Measurements from ENCODE around the gene LDLRAD4.

DNA sequence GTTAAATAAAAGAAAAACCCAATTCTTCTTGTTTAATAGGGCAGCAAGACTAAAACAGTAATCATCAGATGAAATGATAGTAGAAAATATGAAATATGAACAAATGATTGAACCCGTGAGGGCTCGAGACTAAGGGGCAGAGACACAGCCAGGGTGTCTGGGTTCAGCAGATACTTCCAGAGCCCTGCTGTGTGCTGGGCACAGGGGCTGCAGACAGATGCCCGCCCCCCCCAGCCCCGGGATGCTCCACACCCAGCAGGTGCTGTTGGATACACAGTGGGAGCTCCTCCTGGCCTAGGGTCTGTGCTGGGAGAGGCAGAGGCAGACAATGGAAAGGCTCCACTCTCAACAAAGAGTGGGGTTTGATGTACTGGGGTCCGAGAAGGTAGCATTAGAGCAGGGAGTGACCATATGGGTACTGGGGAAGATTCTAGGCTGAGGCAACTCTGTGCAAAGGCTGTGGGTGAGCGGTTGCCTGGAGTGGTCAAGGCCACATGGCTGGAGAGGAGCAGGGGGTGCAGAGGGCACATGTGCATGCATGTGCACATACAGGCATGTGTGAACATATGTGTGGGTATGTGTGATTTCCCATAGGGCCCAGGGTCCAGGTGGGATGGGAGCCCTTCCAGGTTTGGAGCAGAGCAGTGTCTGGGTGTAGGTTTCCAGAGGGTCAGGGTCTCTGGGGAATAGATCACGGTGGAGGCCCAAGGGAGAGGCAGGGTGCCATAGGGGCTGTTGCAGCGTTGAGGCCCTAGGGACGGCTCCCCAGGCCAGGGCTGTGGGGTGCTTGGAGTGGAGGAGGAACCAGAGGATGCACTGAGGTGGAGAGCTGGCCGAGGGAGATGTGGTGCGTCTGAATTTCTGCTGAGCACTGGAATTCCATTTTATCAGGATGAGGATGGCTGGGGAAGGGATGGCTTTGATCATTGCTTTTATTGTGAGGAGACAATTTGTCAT is 36.7 kb downstream of the LDLRAD4 start:
- TF ChIP-seq TEAD4 (IDR thresholded peaks at IDR 0.05): no peak
- TF ChIP-seq ZBTB7A (IDR thresholded peaks at IDR 0.05; ENCODE audit: low read depth): no peak
- no peak for TF ChIP-seq EP300 (IDR thresholded peaks at IDR 0.05; ENCODE audit: borderline replicate concordance)
- TF ChIP-seq FOXM1 (IDR thresholded peaks at IDR 0.05; ENCODE audit: borderline replicate concordance, low read depth): no peak
- no peak for TF ChIP-seq RAD21 (IDR thresholded peaks at IDR 0.05; ENCODE audit: low read depth)
- no peak for TF ChIP-seq YY1 (IDR thresholded peaks at IDR 0.05; ENCODE audit: low read depth)
- TF ChIP-seq NFIC (IDR thresholded peaks at IDR 0.05): no peak
- no peak for TF ChIP-seq USF1 (IDR thresholded peaks at IDR 0.05)
- TF ChIP-seq TAF1 (IDR thresholded peaks at IDR 0.05; ENCODE audit: low read depth): no peak
- TF ChIP-seq CREB1 (IDR thresholded peaks at IDR 0.05; ENCODE audit: low read depth): no peak
- TF ChIP-seq, protein P1, sequence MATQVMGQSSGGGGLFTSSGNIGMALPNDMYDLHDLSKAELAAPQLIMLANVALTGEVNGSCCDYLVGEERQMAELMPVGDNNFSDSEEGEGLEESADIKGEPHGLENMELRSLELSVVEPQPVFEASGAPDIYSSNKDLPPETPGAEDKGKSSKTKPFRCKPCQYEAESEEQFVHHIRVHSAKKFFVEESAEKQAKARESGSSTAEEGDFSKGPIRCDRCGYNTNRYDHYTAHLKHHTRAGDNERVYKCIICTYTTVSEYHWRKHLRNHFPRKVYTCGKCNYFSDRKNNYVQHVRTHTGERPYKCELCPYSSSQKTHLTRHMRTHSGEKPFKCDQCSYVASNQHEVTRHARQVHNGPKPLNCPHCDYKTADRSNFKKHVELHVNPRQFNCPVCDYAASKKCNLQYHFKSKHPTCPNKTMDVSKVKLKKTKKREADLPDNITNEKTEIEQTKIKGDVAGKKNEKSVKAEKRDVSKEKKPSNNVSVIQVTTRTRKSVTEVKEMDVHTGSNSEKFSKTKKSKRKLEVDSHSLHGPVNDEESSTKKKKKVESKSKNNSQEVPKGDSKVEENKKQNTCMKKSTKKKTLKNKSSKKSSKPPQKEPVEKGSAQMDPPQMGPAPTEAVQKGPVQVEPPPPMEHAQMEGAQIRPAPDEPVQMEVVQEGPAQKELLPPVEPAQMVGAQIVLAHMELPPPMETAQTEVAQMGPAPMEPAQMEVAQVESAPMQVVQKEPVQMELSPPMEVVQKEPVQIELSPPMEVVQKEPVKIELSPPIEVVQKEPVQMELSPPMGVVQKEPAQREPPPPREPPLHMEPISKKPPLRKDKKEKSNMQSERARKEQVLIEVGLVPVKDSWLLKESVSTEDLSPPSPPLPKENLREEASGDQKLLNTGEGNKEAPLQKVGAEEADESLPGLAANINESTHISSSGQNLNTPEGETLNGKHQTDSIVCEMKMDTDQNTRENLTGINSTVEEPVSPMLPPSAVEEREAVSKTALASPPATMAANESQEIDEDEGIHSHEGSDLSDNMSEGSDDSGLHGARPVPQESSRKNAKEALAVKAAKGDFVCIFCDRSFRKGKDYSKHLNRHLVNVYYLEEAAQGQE (IDR thresholded peaks at IDR 0.05; ENCODE audit: low read depth): no peak
- TF ChIP-seq TCF12 (IDR thresholded peaks at IDR 0.05; ENCODE audit: low read depth): no peak
- TF ChIP-seq CEBPB (IDR thresholded peaks at IDR 0.05): no peak
- TF ChIP-seq, protein P2, sequence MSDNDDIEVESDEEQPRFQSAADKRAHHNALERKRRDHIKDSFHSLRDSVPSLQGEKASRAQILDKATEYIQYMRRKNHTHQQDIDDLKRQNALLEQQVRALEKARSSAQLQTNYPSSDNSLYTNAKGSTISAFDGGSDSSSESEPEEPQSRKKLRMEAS (IDR thresholded peaks at IDR 0.05): no peak
